ENCODE data around the gene MYL4. TPM values are rescaled to one million over a fixed set of nuclear protein-coding genes. Genes with fewer than 3 reads are reported as not detected.
"Not testable (repeated sequence)": the region's sequence is repeated elsewhere in the genome, so short reads cannot be mapped to it uniquely, and the experiment has no call there.

MYL4 gene
- total RNA-seq: not detected

DNA sequence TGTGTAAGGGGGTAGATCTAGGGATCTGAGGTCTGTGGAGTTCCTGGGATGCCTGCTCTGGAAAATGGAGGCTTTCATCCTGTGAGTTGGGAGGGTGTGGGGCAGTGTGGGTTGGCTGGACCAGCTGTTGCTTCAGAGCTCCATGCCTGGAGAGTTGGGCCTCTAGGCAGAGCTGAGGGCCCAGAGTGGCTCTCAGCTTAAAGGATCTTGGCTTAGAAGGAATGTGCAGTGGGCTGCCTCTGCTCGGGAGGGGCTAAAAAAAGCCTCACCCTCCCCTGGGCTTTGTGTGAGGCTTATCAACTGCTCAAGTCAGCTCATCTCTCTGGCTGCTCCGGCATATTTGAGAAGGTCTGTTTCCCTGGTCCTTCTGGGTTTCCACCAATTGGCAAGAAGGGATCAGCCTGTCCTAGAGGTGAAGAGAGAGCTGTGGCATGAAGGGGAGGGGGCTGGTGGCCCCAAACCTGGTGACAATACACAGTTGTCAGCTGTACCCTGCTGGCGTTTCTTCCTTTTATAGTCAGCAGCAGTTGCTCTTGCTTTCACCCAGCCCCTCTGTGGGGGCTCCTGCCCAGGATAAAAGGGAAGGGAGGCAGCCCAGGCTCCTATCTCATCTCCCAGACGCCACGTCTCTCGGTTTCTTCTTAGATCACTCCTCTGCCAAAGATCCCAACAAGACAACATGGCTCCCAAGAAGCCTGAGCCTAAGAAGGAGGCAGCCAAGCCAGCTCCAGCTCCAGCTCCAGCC is at the start of gene MYL4:
MYL4 (plus strand) TSS at position 605 of the 745 bp plus-strand sequence; CDS start at position 680, 75 bp downstream.
- CTCF ChIA-PET: interaction anchor here (1.0 to 1.5 kb wide), 2 partner anchors 10 to 407 kb away, joined by 3 read pairs; no protein-coding TSS in a partner anchor
- Mint-ChIP-seq H3K9me3 (no peaks in the 10 kb centered on the region), H3K27me3 (no peaks in the 10 kb centered on the region), H3K27ac (no peak within 1 kb of the TSS), H3K4me1 (ENCODE audit: low read depth) (peaks cover 42% of the 10 kb centered on the region), H3K36me3 (no peaks in the 10 kb centered on the region), H3K4me3 (no peak within 1 kb of the TSS)
- intact Hi-C loops (cut with micrococcal nuclease): loop anchor here (10.0 kb wide), 1 partner anchor 1986 kb away; no protein-coding TSS in a partner anchor
- POLR2A ChIA-PET: interaction anchor here (2.1 kb wide), 1 partner anchor 11 kb away, joined by 5 read pairs; no protein-coding TSS in a partner anchor
- DNase-seq: no peak

DNA sequence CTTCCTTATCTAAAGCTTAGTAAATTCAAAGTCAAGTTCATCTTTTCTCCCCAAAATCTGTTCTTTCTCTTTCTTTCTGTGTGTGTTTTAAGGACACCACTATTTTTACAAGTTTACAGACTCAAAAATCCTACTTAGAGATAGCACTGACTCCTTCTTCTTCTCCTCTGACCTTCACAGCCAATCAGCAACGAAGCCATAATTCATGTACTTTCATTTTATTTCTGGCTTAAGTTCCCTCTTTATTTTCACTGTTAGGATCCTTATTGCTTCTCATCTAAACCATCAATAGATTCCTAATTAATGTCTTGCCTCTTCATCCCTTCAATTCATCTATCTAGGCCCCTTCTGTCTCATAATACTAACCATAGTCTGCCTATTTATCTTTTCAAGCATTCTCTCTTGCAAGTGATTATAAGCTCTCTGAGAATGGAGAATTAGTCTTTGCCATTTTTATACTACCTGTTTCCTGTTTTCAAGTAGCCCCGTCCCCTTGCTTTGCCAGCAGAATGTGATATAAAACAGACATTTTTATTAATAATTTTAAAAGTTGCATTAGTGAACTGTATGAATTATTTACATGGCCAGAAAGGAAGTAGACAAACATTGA is 47.0 kb upstream of the MYL4 start:
- Mint-ChIP-seq H3K36me3 (peaks cover 20% of the 10 kb centered on the region), H3K4me1 (ENCODE audit: low read depth) (peaks cover 15% of the 10 kb centered on the region), H3K9me3 (no peaks in the 10 kb centered on the region), H3K27ac (no peak overlapping the region), H3K27me3 (no peaks in the 10 kb centered on the region), H3K4me3 (no peak overlapping the region)
- intact Hi-C loops (cut with micrococcal nuclease): no loop called here
- no peak for DNase-seq
- ChIA-PET POLR2A (no interaction called here), CTCF (no interaction called here)

DNA sequence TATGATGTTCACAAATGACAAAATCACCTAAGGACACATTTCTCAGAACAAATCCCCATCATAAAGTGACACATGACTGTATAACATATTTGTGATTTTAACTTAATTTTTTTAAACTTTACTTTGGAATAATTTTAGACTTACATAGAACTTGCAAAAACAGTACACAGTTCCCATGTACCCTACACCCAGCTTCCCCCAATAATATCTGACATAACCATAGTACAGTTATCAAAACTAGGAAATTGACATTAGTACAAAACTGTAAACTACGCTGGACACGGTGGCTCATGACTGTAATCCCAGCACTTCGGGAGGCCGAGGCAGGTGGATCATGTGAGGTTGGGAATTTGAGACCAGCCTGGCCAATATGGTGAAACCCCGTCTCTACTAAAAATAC is 44.9 kb upstream of the MYL4 start:
- ChIA-PET POLR2A (no interaction called here), CTCF (no interaction called here)
- intact Hi-C loops (cut with micrococcal nuclease): no loop called here
- Mint-ChIP-seq H3K36me3 (peaks cover 28% of the 10 kb centered on the region), H3K27me3 (no peaks in the 10 kb centered on the region), H3K4me3 (no peak overlapping the region), H3K4me1 (ENCODE audit: low read depth) (peaks cover 15% of the 10 kb centered on the region), H3K27ac (no peak overlapping the region), H3K9me3 (no peaks in the 10 kb centered on the region)
- no peak for DNase-seq

DNA sequence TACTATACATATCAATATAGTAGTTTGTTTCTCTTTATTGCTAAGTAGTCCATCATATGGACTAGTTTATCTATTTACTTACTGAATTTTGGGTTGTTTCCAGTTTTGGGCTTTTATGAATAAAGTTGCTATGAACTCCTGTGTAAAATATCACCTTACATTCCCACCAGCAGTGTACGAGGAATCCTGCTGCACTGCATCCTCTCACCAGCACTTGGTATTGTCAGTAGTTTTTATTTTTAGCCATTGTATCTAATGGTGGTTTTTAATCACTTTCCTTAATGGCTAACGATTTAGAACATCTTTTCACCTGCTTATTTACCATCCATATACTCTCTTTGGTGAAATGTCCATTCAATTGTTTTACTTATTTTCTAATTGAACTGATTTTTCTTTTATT is 44.0 kb upstream of the MYL4 start:
- H3K27ac Mint-ChIP-seq: no peak overlapping the region
- no peak for DNase-seq
- CTCF ChIA-PET: no interaction called here
- H3K9me3 Mint-ChIP-seq: no peaks in the 10 kb centered on the region
- intact Hi-C loops (cut with micrococcal nuclease): no loop called here
- no peaks in the 10 kb centered on the region for H3K27me3 Mint-ChIP-seq
- peaks cover 31% of the 10 kb centered on the region for H3K36me3 Mint-ChIP-seq
- POLR2A ChIA-PET: no interaction called here
- no peak overlapping the region for H3K4me3 Mint-ChIP-seq
- H3K4me1 Mint-ChIP-seq (ENCODE audit: low read depth): peaks cover 17% of the 10 kb centered on the region

DNA sequence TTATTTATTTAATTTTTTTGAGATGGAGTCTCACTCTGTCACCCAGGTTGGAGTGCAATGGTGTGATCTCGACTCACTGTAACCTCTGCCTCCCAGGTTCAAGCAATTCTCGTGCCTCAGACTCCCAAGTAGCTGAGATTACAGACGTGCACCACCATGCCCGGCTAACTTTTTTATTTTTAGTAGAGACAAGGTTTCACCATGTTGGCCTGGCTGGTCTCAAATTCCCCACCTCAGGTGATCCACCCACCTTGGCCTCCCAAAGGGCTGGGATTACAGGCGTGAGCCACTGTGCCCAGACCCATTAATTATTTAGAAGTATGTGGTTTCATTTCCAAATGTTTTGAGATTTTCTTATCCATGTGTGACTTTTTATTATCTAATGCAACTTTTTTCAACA is 42.3 kb upstream of the MYL4 start:
- H3K4me1 Mint-ChIP-seq (ENCODE audit: low read depth): peaks cover 20% of the 10 kb centered on the region
- peaks cover 30% of the 10 kb centered on the region for H3K36me3 Mint-ChIP-seq
- H3K27me3 Mint-ChIP-seq; H3K9me3 Mint-ChIP-seq; POLR2A ChIA-PET; H3K4me3 Mint-ChIP-seq; CTCF ChIA-PET; intact Hi-C loops (cut with micrococcal nuclease); H3K27ac Mint-ChIP-seq; DNase-seq: not testable (repeated sequence)

DNA sequence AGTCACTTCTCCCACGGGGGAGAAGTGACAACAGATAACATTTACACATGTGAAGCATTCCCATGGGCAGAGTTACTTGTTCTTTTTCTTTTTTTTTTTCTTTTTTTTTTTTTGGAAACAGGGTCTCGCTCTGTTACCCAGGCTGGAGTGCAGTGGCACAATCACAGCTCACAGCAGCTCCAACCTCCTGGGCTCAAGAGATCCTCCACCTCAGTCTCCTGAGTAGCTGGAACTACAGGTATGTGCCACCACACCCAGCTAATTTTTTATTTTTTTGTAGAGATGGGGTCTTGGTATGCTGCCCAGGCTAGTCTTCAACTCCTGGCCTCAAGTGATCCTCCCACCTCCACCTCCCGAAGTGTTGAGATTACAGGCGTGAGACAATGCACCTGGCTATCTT is 40.3 kb upstream of the MYL4 start:
- H3K27me3 Mint-ChIP-seq; POLR2A ChIA-PET; H3K27ac Mint-ChIP-seq; CTCF ChIA-PET; H3K4me3 Mint-ChIP-seq; DNase-seq; intact Hi-C loops (cut with micrococcal nuclease); H3K9me3 Mint-ChIP-seq: not testable (repeated sequence)
- Mint-ChIP-seq H3K4me1 (ENCODE audit: low read depth) (peaks cover 15% of the 10 kb centered on the region), H3K36me3 (peaks cover 30% of the 10 kb centered on the region)

DNA sequence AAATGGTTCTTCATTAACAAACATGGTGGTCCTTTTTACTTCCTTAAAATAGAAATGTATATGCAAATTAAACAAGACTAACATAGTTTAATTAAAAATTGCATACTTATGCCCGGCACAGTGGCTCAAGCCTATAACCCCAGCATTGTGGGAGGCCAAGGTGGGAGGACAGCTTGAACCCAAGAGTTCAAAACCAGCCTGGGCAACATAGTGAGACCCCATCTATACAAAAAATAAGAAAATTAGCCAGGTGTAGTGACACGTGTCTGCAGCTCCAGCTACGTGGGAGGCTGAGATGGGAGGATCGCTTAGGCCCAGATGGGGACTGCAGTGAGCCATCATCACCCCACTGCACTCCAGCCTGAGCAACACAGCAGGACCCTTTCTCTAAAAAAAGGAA is 38.4 kb upstream of the MYL4 start:
- DNase-seq: no peak
- intact Hi-C loops (cut with micrococcal nuclease): no loop called here
- no peak overlapping the region for H3K4me3 Mint-ChIP-seq
- H3K27me3 Mint-ChIP-seq: no peaks in the 10 kb centered on the region
- no peak overlapping the region for H3K27ac Mint-ChIP-seq
- ChIA-PET POLR2A (no interaction called here), CTCF (no interaction called here)
- peaks cover 35% of the 10 kb centered on the region for H3K36me3 Mint-ChIP-seq
- H3K4me1 Mint-ChIP-seq (ENCODE audit: low read depth): peaks cover 18% of the 10 kb centered on the region
- no peaks in the 10 kb centered on the region for H3K9me3 Mint-ChIP-seq

DNA sequence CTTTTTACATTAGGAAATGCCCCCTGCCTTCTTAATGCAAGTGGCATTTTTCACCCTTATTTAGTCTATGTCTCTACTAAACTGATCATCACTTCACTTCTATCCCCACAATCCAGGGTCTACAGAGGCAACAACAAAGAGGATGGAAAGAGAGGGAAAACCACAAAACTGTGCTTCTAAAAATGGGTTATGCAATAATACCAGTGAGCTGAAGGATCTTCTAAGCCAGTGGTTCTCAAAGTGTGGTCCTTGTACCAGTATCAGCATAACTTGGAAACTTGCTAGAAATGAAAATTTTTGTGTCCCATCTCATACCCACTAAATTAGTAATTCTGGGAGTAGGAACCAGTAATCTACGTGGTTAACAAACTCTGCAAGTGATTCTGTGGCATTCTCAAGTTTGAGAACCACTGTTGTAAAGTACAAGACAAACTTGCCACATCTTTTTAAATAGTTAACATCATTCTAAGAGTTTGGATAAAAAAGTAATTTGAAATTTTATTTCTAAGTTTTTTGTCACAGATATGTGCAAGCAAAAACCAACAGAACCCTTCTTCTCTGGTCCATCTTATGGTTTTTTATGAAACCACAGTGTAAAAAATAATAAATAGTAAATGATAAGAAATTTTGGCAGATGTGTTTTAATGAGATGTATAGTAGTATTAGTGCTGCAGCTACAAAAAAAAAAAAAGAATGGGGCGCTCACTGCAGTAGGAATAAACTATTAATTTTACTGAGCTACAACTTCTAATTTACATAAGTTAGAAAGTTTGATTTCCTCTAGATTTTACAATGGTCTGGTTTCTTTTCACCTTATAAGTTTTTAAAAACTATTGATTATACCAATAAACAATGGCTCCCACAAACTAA is 36.2 kb upstream of the MYL4 start:
- CTCF ChIA-PET: no interaction called here
- DNase-seq: no peak
- H3K4me3 Mint-ChIP-seq: no peak overlapping the region
- H3K36me3 Mint-ChIP-seq: peaks cover 26% of the 10 kb centered on the region
- intact Hi-C loops (cut with micrococcal nuclease): no loop called here
- no peaks in the 10 kb centered on the region for H3K9me3 Mint-ChIP-seq
- H3K27ac Mint-ChIP-seq: no peak overlapping the region
- peaks cover 27% of the 10 kb centered on the region for H3K4me1 Mint-ChIP-seq (ENCODE audit: low read depth)
- POLR2A ChIA-PET: no interaction called here
- H3K27me3 Mint-ChIP-seq: no peaks in the 10 kb centered on the region

DNA sequence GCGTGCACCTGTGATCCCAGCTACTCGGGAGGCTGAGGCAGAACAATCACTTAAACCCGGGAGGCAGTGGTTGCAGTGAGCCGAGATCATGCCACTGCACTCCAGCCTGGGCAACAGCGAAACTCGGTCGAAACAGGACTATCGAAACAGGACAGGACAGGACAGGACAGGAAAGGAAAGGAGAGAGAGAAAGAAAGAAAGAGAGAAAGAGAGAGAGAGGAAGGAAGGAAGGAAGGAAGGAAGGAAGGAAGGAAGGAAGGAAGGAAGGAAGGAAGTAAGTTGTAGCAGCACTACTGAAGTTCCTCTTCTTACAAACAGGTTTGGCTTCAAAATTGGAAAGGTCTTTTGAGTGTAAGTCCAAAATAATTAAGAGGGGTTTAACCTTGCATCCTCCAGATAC is 34.3 kb upstream of the MYL4 start:
- H3K27me3 Mint-ChIP-seq; H3K9me3 Mint-ChIP-seq; DNase-seq; intact Hi-C loops (cut with micrococcal nuclease); H3K27ac Mint-ChIP-seq; H3K4me3 Mint-ChIP-seq; CTCF ChIA-PET: not testable (repeated sequence)
- peaks cover 22% of the 10 kb centered on the region for H3K36me3 Mint-ChIP-seq
- peaks cover 35% of the 10 kb centered on the region for H3K4me1 Mint-ChIP-seq (ENCODE audit: low read depth)
- POLR2A ChIA-PET: interaction anchor here (1.2 kb wide), 1 partner anchor 13 kb away, joined by 3 read pairs; no protein-coding TSS in a partner anchor

DNA sequence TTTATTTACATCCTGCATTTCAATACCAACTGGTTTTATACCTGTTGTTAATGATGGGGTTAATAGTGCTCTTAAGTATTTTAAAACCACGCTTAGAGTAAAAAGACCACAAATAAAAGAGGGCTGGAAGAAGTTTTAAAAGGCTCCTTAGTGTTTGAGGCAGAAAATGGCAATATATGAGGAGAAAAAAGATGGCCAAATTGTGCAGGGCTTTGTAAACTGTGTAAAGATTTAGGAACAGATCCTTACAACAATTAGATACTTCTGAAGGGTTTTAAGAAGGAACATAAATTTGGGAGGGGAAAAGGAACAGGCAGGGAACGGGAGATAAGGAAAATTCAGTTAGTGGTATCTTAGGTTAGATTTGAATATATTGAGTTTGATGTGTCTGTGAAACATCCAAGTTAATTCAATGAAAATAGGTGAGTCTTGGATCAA is 32.7 kb upstream of the MYL4 start:
- peaks cover 22% of the 10 kb centered on the region for H3K36me3 Mint-ChIP-seq

DNA sequence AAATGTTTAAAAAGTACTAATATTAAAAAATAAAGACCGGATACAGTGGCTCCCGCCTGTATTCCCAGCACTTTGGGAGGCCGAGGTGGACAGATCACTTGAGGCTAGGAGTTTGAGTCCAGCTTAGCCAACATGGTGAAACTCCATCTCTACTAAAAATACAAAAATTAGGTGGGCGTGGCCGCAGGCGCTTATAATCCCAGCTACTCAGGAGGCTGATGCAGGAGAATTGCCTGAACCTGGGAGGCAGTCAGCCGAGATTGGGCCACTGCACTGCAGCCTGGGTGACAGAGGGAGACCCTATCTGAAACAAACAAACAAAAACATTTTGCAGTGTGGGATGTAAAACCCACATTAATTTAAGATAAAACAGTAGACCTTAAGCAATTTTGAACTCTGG is 31.9 kb upstream of the MYL4 start:
- Mint-ChIP-seq H3K4me1 (ENCODE audit: low read depth) (peaks cover 36% of the 10 kb centered on the region), H3K36me3 (peaks cover 22% of the 10 kb centered on the region), H3K9me3 (no peaks in the 10 kb centered on the region), H3K27ac (no peak overlapping the region), H3K4me3 (no peak overlapping the region), H3K27me3 (no peaks in the 10 kb centered on the region)
- intact Hi-C loops (cut with micrococcal nuclease): no loop called here
- CTCF ChIA-PET: no interaction called here
- POLR2A ChIA-PET: interaction anchor here (1.2 kb wide), 1 partner anchor 12 kb away, joined by 4 read pairs; the partner anchor contains the start of gene CDC27
- no peak for DNase-seq

More for the DNA sequence above, 32.7 kb upstream of the MYL4 start:
- POLR2A ChIA-PET: interaction anchor here (1.2 kb wide), 1 partner anchor 13 kb away, joined by 4 read pairs; the partner anchor contains the start of gene CDC27
- H3K4me1 Mint-ChIP-seq (ENCODE audit: low read depth): peaks cover 35% of the 10 kb centered on the region
- CTCF ChIA-PET: no interaction called here
- DNase-seq: no peak
- no peak overlapping the region for H3K4me3 Mint-ChIP-seq
- no peaks in the 10 kb centered on the region for H3K9me3 Mint-ChIP-seq
- no peak overlapping the region for H3K27ac Mint-ChIP-seq
- intact Hi-C loops (cut with micrococcal nuclease): no loop called here
- no peaks in the 10 kb centered on the region for H3K27me3 Mint-ChIP-seq

DNA sequence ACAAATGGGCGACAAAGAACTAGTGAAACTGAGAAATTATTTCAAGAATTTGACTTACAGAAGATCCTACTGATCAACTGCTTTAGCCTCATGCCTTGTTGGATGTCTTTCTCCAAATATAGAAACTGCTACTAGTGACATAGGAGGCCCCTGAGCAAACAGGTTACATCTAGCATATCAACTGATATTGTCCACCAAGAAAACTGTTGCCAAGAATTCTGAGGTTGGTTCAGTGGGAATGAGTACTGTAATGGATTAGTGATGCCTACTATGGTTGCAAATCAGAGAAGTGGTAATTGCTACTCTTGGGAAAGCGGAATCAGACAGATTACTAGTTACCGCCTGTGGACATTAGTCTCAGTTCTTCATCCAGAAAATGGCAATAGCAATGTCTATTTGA is 30.0 kb upstream of the MYL4 start:
- H3K4me3 Mint-ChIP-seq: no peak overlapping the region
- H3K4me1 Mint-ChIP-seq (ENCODE audit: low read depth): peaks cover 40% of the 10 kb centered on the region
- peaks cover 22% of the 10 kb centered on the region for H3K36me3 Mint-ChIP-seq
- no peaks in the 10 kb centered on the region for H3K27me3 Mint-ChIP-seq
- H3K27ac Mint-ChIP-seq: no peak overlapping the region
- ChIA-PET CTCF (no interaction called here), POLR2A (no interaction called here)
- no peaks in the 10 kb centered on the region for H3K9me3 Mint-ChIP-seq
- intact Hi-C loops (cut with micrococcal nuclease): no loop called here
- DNase-seq: no peak

Data from activated CD4-positive, alpha-beta memory T cell treated with anti-CD3 and anti-CD28 coated beads for 36 hours (primary cell).